ENCODE results near the gene SERPINA1.

DNA sequence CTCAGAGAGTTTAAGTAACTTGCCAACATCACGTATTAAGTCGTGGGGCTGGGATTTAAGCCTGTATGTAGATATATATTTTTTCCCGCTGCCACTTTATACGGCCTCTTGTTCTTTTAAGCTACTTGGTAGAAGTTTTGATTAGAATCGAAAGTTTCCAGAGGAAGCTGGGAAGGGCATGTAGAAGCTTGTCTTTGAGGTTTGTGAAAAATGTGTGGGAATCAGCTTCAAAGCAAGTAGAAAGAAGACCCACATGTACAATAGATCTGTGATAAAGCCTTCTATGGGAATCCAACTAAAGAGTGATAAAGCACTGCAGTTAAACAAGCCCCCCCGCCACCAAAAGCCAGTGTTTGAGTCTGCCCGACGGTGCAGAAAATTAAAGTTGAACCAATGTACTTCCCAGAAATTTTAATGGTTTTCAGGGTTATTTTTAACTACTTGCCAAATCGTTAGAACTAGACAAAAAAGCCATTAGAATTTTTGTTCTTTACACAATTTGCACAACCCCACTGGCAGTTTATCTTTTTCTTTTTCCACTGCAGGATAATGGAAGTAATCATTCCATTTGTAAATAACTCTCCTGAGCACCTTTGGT lies 38.7 kb upstream of the SERPINA1 start:
- TF ChIP-seq TAF1 (IDR thresholded peaks at IDR 0.05; ENCODE audit: borderline replicate concordance, low read depth, low read length) (no peak), POLR2A (IDR thresholded peaks at IDR 0.05; ENCODE audit: low read depth, low read length) (no peak), POLR2AphosphoS5 (IDR thresholded peaks at IDR 0.05; ENCODE audit: low read depth, low read length) (no peak)
